Prostate gland (tissue), 2 donors: ENCODE measurements around the gene SPATA3.

ENCODE experiments used
- CTCF ChIP-seq, 4 experiments: fragments of 200-600 bp in 2 of 4; fragments of 450-650 bp in 2 of 4; sonication (generic) in 2 of 4; IDR thresholded peaks; 1 replicate in 3 of 4; 2 replicates in 1 of 4; pipeline ENCODE4 v1.5.1; 2016 to 2019; ENCODE audit warnings: antibody characterized with exemption in 4 of 4, mild to moderate bottlenecking in 2 of 4, moderate library complexity in 2 of 4
- POLR2A ChIP-seq: fragments of 450-650 bp; IDR thresholded peaks from one replicate; pipeline ENCODE4 v1.6.1; 2016; ENCODE audit warnings: antibody characterized with exemption, mild to moderate bottlenecking

GRCh38 chr2:230958820-230959756, 36.8 kb upstream of the SPATA3 start:
- TF ChIP-seq POLR2A = no peak
- TF ChIP-seq CTCF (IDR thresholded peaks at IDR 0.05) = no peak
